Testis (tissue), 2 donors: Measurements from ENCODE around the gene GALM.

ENCODE experiments used
- CTCF ChIP-seq, 3 experiments: fragments of 450-650 bp in 2 of 3; fragments of 200-600 bp in 1 of 3; sonication (generic) in 1 of 3; IDR thresholded peaks; one replicate each; pipeline ENCODE4 v1.5.1; 2016 to 2019; ENCODE audit warnings: antibody characterized with exemption in 3 of 3, mild to moderate bottlenecking in 2 of 3, moderate library complexity in 1 of 3
- POLR2A ChIP-seq: fragments of 450-650 bp; IDR thresholded peaks from one replicate; pipeline ENCODE4 v1.6.1; 2017; ENCODE audit warnings: antibody characterized with exemption, mild to moderate bottlenecking, moderate library complexity

- no peak for TF ChIP-seq CTCF (IDR thresholded peaks at IDR 0.05)
- no peak for TF ChIP-seq POLR2A
Observed at GRCh38 chr2:38711558-38711957, 45.6 kb downstream of the GALM start.
